Caco-2 (cell line): ENCODE measurements around the gene MED19. TPM values are rescaled to one million over a fixed set of nuclear protein-coding genes. Genes with fewer than 3 reads are reported as not detected.

Experiments
- BruUV-seq: library from RNA; stranded (reverse); fragments of 400-500 nt; replicated peaks from 2 replicates; lab custom pipeline; 2021; lab: Mats Ljungman, UMichigan
- CTCF ChIA-PET: fragments of 300-600 bp; sonication (Branson Sonifier 250); formaldehyde crosslinking; loops from one replicate; lab custom pipeline; 2022; ENCODE audit warnings: antibody characterized with exemption; lab: Charles Lee
- POLR2A ChIA-PET: fragments of 300-600 bp; sonication (Branson Sonifier 250); formaldehyde crosslinking; loops from one replicate; lab custom pipeline; 2022; ENCODE audit warnings: antibody characterized with exemption; lab: Charles Lee
- DNase-seq, 2 experiments: peaks; one replicate each; pipeline versions ENCODE4 v3.0.0 to v3.0.0-alpha.2; 2020 to 2022
- H3K27me3 ChIP-seq: replicated peaks from 2 replicates; pipeline ENCODE4 v1.6.0; 2011; ENCODE audit warnings: low read length; ENCODE audit not compliant: control insufficient read depth, insufficient read depth
- H3K36me3 ChIP-seq: 2 replicates; pipeline ENCODE4 v1.5.1; 2011; ENCODE audit warnings: low read length; ENCODE audit not compliant: control insufficient read depth, insufficient read depth
- H3K4me1 ChIP-seq: fragments of 250-450 bp; sonication (Bioruptor Pico); 2 replicates; pipeline ENCODE4 v1.5.1; 2020; ENCODE audit warnings: mild to moderate bottlenecking
- H3K4me3 ChIP-seq: 2 replicates; pipeline ENCODE4 v1.5.1; 2011; ENCODE audit warnings: low read depth, mild to moderate bottlenecking, control low read depth, low read length
- H3K9me3 ChIP-seq: fragments of 250-450 bp; sonication (Bioruptor Pico); 2 replicates; pipeline ENCODE4 v1.5.1; 2020; ENCODE audit warnings: mild to moderate bottlenecking, moderate library complexity
- H3K27ac Mint-ChIP-seq: one replicate; pipeline ENCODE4 v1.8.0; 2022; ENCODE audit warnings: mixed read lengths; ENCODE audit not compliant: unreplicated experiment
- H3K27me3 Mint-ChIP-seq: one replicate; pipeline ENCODE4 v1.8.0; 2022; ENCODE audit warnings: mixed read lengths; ENCODE audit not compliant: insufficient read depth, unreplicated experiment
- H3K36me3 Mint-ChIP-seq: one replicate; pipeline ENCODE4 v1.8.0; 2022; ENCODE audit warnings: mild to moderate bottlenecking, mixed read lengths; ENCODE audit not compliant: insufficient read depth, unreplicated experiment
- H3K4me1 Mint-ChIP-seq: one replicate; pipeline ENCODE4 v1.8.0; 2022; ENCODE audit warnings: low read depth, mixed read lengths; ENCODE audit not compliant: unreplicated experiment
- H3K4me3 Mint-ChIP-seq: one replicate; pipeline ENCODE4 v1.8.0; 2022; ENCODE audit warnings: mild to moderate bottlenecking, moderate library complexity, mixed read lengths; ENCODE audit not compliant: unreplicated experiment
- H3K9me3 Mint-ChIP-seq: one replicate; pipeline ENCODE4 v1.8.0; 2022; ENCODE audit warnings: mixed read lengths; ENCODE audit not compliant: unreplicated experiment
- CTCF ChIP-seq, 2 experiments: fragments of 200-600 bp in 1 of 2; IDR thresholded peaks; 1 replicate in 1 of 2; 2 replicates in 1 of 2; pipeline versions ENCODE4 v1.5.1 to v1.8.0; 2011 to 2022; ENCODE audit warnings: antibody characterized with exemption in 1 of 2, control low read depth in 1 of 2, inconsistent platforms in 1 of 2, low read depth in 1 of 2, low read length in 1 of 2, mild to moderate bottlenecking in 1 of 2, moderate library complexity in 1 of 2; ENCODE audit not compliant: insufficient read depth in 1 of 2, severe bottlenecking in 1 of 2, unreplicated experiment in 1 of 2
- intact Hi-C: fragments of 100-400 bp; cut with micrococcal nuclease; formaldehyde crosslinking; loops from one replicate; pipeline ENCODE4 v1.10.0; 2022; ENCODE audit not compliant: unreplicated experiment
- total RNA-seq: library from RNA; stranded (reverse); gene quantifications from 2 replicates; pipeline ENCODE4 v1.2.3, GENCODE V29; 2022

The MED19 gene
- total RNA-seq, 1 experiment from 2014 or later: 29.7 TPM

- peaks cover 77% of the 10 kb centered on the region for H3K36me3 Mint-ChIP-seq
- peaks cover 3% of the 10 kb centered on the region for H3K9me3 ChIP-seq
- H3K27ac Mint-ChIP-seq: peak overlapping the region; percentile 65
- no peaks in the 10 kb centered on the region for H3K27me3 Mint-ChIP-seq
- no peak overlapping the region for H3K4me3 ChIP-seq
- H3K36me3 ChIP-seq: peaks cover 6% of the 10 kb centered on the region; the same call in 1 of the 2 replicates
- peaks cover 16% of the 10 kb centered on the region for H3K4me1 Mint-ChIP-seq
- CTCF ChIA-PET: interaction anchor here (1.3 kb wide), 1 partner anchor 65 kb away, joined by 4 read pairs; no protein-coding TSS in a partner anchor
- intact Hi-C loops: no loop called here
- H3K27me3 ChIP-seq: no peaks in the 10 kb centered on the region
- BruUV-seq: no TSS peak
- DNase-seq: peak; percentile 61 to 74
- POLR2A ChIA-PET: interaction anchor here (0.6 to 1.0 kb wide), 2 partner anchors 24 to 43 kb away, joined by 3 to 4 read pairs; partner anchors contain the start of gene MED19
- H3K4me1 ChIP-seq: peaks cover 17% of the 10 kb centered on the region
- no peaks in the 10 kb centered on the region for H3K9me3 Mint-ChIP-seq
- no peak for TF ChIP-seq CTCF (IDR thresholded peaks at IDR 0.05; ENCODE audit: insufficient read depth in 1 of 2, low read depth in 1 of 2, low read length in 1 of 2, severe bottlenecking in 1 of 2, unreplicated experiment in 1 of 2)
- H3K4me3 Mint-ChIP-seq: peak overlapping the region; percentile 34
Measured at GRCh38 chr11:57735619-57736298, 23.7 kb upstream of the MED19 start.

GRCh38 chr11:57732661-57733060 is 20.6 kb upstream of the MED19 start:
- peaks cover 2% of the 10 kb centered on the region; the same call in 1 of the 2 replicates for H3K36me3 ChIP-seq
- no peak for DNase-seq
- no peak overlapping the region for H3K4me3 ChIP-seq

GRCh38 chr11:57729479-57729878 is 17.5 kb upstream of the MED19 start:
- no peak overlapping the region for H3K4me3 Mint-ChIP-seq
- H3K27me3 Mint-ChIP-seq: no peaks in the 10 kb centered on the region
- intact Hi-C loops: no loop called here
- BruUV-seq: no TSS peak
- no peak for TF ChIP-seq CTCF (IDR thresholded peaks at IDR 0.05; ENCODE audit: insufficient read depth in 1 of 2, low read depth in 1 of 2, low read length in 1 of 2, severe bottlenecking in 1 of 2, unreplicated experiment in 1 of 2)
- no peaks in the 10 kb centered on the region for H3K9me3 Mint-ChIP-seq
- peaks cover 7% of the 10 kb centered on the region; the same call in 1 of the 2 replicates for H3K4me1 ChIP-seq
- ChIA-PET POLR2A (no interaction called here), CTCF (no interaction called here)
- no peak for DNase-seq
- no peaks in the 10 kb centered on the region for H3K27me3 ChIP-seq
- no peak overlapping the region for H3K27ac Mint-ChIP-seq
- H3K9me3 ChIP-seq: peaks cover 3% of the 10 kb centered on the region
- peaks cover 44% of the 10 kb centered on the region for H3K36me3 Mint-ChIP-seq
- no peak overlapping the region for H3K4me3 ChIP-seq
- H3K36me3 ChIP-seq: peaks cover 2% of the 10 kb centered on the region; the same call in 1 of the 2 replicates
- H3K4me1 Mint-ChIP-seq: peaks cover 11% of the 10 kb centered on the region

More at GRCh38 chr11:57732661-57733060, 20.6 kb upstream of the MED19 start:
- BruUV-seq: no TSS peak
- peaks cover 17% of the 10 kb centered on the region for H3K4me1 ChIP-seq
- Mint-ChIP-seq H3K4me1 (peaks cover 18% of the 10 kb centered on the region), H3K27me3 (no peaks in the 10 kb centered on the region), H3K9me3 (no peaks in the 10 kb centered on the region), H3K4me3 (no peak overlapping the region), H3K27ac (no peak overlapping the region), H3K36me3 (peaks cover 68% of the 10 kb centered on the region)
- H3K27me3 ChIP-seq: no peaks in the 10 kb centered on the region
- H3K9me3 ChIP-seq: peaks cover 3% of the 10 kb centered on the region
- CTCF ChIA-PET: no interaction called here
- POLR2A ChIA-PET: no interaction called here
- TF ChIP-seq CTCF (IDR thresholded peaks at IDR 0.05; ENCODE audit: insufficient read depth in 1 of 2, low read depth in 1 of 2, low read length in 1 of 2, severe bottlenecking in 1 of 2, unreplicated experiment in 1 of 2): no peak
- intact Hi-C loops: no loop called here
